Transverse colon (tissue), 4 donors: ENCODE data around the gene RCSD1. TPM values are rescaled to one million over a fixed set of nuclear protein-coding genes. Genes with fewer than 3 reads are reported as not detected.

ENCODE experiments used
- DNase-seq: peaks from one replicate; pipeline ENCODE4 v3.0.0-alpha.2; 2019
- H3K27ac ChIP-seq, 4 donors: fragments of 200-600 bp; sonication (generic); 2 replicates each; pipeline ENCODE4 v1.5.1; 2016 to 2018; ENCODE audit warnings: inconsistent platforms in 4 of 4
- H3K27me3 ChIP-seq: fragments of 200-600 bp; sonication (generic); 2 replicates; pipeline ENCODE4 v1.5.1; 2017; ENCODE audit warnings: inconsistent platforms
- H3K36me3 ChIP-seq, 4 donors: fragments of 200-600 bp; sonication (generic); 2 replicates each; pipeline ENCODE4 v1.5.1; 2017 to 2019; ENCODE audit warnings: inconsistent platforms in 4 of 4
- H3K4me1 ChIP-seq, 4 donors: fragments of 200-600 bp; sonication (generic); 2 replicates each; pipeline ENCODE4 v1.5.1; 2017 to 2020; ENCODE audit warnings: inconsistent platforms in 4 of 4
- H3K4me3 ChIP-seq, 4 donors: fragments of 200-600 bp; sonication (generic); 1 replicate in 1 of 4; 2 replicates in 3 of 4; pipeline versions ENCODE4 v1.5.1 to v1.6.1; 2017 to 2019; ENCODE audit warnings: inconsistent platforms in 4 of 4
- H3K9me3 ChIP-seq, 2 donors: fragments of 200-600 bp; sonication (generic); 2 replicates each; pipeline ENCODE4 v1.5.1; 2017 to 2019; ENCODE audit warnings: inconsistent platforms in 2 of 2
- CTCF ChIP-seq, 5 experiments: fragments of 200-600 bp in 3 of 5; fragments of 450-650 bp in 2 of 5; sonication (generic) in 3 of 5; IDR thresholded peaks; 1 replicate in 2 of 5; 2 replicates in 3 of 5; pipeline ENCODE4 v1.5.1; 2016 to 2017; ENCODE audit warnings: antibody characterized with exemption in 5 of 5, inconsistent platforms in 3 of 5, mild to moderate bottlenecking in 2 of 5, moderate library complexity in 1 of 5
- EP300 ChIP-seq: sonication (generic); formaldehyde crosslinking; IDR thresholded peaks from one replicate; pipeline ENCODE4 v1.6.1; 2017; ENCODE audit warnings: antibody characterized with exemption, low read depth
- POLR2A ChIP-seq: fragments of 450-650 bp; IDR thresholded peaks from one replicate; pipeline ENCODE4 v1.6.1; 2016; ENCODE audit warnings: antibody characterized with exemption, mild to moderate bottlenecking, moderate library complexity
- POLR2AphosphoS5 ChIP-seq, 3 donors: sonication (generic); formaldehyde crosslinking; IDR thresholded peaks; one replicate each; pipeline ENCODE4 v1.6.1; 2016; ENCODE audit warnings: antibody characterized with exemption in 3 of 3
- WGBS, 2 donors: methylation state at CpG; one replicate each; pipeline ENCODE4 v1.1.5; 2018; ENCODE audit warnings: low coverage in 1 of 2; 5-methylcytosine and 5-hydroxymethylcytosine counted together
- in situ Hi-C, 4 donors: fragments of 200-750 bp; cut with MboI; loops; one replicate each; pipeline versions ENCODE4 v1.15.0 to v1.15.1; 2017; ENCODE audit warnings: low sequenced_read_pairs in 3 of 4, low pct_ligation_motif_present in 1 of 4, low pct_unique_long_range_greater_than_20kb in 1 of 4
- intact Hi-C: fragments of 100-400 bp; cut with DNase I; formaldehyde crosslinking; loops from one replicate; pipeline ENCODE4 v1.15.1; 2023; ENCODE audit warnings: low total_unique reads
- total RNA-seq, 4 donors: library from RNA; depleted of rRNA; stranded (reverse); fragments of >200 nt; gene quantifications; one replicate each; pipeline ENCODE4 v1.1.0, GENCODE V29; 2016

Gene RCSD1
- total RNA-seq, 4 donors from 2014 or later: 6.0 to 29.2 (median 15.9) TPM

DNA sequence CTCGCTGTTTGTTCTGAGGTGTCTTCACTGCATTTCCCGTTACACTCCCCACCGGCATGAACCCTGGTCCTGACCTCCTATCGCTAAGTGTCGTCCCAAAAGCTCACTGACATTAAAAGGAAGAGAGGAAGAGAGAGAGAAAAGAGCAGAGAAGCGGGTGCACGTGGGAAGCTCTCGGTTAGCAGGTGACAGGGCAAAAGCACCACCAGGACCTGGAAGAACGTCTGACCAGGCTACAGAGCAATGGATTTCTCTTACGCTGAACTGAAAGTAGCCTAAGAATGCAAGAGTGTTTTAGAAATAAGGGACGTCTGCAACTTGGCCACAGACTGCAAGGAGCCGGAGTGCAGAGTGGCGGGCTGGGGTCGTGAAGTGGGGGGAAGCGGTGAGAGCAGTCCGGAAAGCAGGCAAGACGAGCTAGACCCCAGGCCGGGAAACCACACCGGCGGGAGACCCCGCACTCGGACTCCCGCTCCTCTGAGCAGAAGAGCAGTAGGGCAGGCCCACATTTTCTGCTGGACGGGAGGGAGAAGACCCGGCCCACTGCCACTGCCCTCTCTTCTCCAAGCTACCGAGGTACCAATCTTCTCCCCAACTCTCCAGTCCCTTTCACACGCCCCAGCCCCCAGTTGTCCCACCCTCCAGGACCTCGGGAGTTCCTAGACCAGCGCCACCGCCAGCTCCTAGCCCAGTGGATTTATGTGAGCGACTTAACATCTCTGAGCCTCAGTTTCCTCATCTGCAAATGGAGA, 83.5 kb downstream of the RCSD1 start:
- Histone ChIP-seq H3K9me3 (no peaks in the 10 kb centered on the region), H3K4me3 (peak overlapping the region; percentile 40 to 62 (median 50)), H3K27ac (peak overlapping the region; percentile 83 to 92 (median 88)), H3K36me3 (no peaks in the 10 kb centered on the region), H3K27me3 (no peaks in the 10 kb centered on the region), H3K4me1 (peaks cover 0 to 24% (median 13%) of the 10 kb centered on the region in 4 donors)
- in situ Hi-C loops: loop anchor here in 2 of 4 donors (25.0 kb wide), 1 partner anchor 224 kb away; the partner anchor contains the start of genes DCAF6 (in 2 of the 2) and MPC2 (in 2 of the 2)
- intact Hi-C loops: no loop called here
- WGBS, 2 donors: 34 to 41% methylated on average over 12 to 31 of the region's 31 CpGs
- peak; percentile 26 for DNase-seq
- no peak for TF ChIP-seq POLR2A
- no peak for TF ChIP-seq POLR2AphosphoS5 (IDR thresholded peaks at IDR 0.05)

DNA sequence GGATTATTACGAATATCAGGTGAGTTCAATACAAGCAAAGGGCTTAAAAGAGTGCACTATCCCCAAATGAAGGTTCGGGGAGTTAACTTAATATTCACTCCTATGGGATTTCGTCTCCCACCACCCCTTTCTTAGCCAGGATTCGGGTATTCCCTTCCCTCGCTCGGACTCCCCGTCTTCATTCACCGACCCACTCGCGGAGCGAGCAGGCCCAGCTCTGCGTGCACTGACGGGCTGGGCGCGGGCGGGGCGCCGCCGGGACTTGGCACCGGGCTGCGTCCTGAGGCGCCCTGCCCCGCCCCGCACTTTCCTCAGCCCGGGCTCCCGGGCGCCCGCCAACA, 84.0 kb downstream of the RCSD1 start:
- Histone ChIP-seq H3K27ac (peak overlapping the region; percentile 83 to 92 (median 88)), H3K27me3 (no peaks in the 10 kb centered on the region), H3K36me3 (no peaks in the 10 kb centered on the region), H3K4me3 (peak overlapping the region; percentile 40 to 62 (median 50)), H3K4me1 (peaks cover 0 to 24% (median 13%) of the 10 kb centered on the region in 4 donors), H3K9me3 (no peaks in the 10 kb centered on the region)
- in situ Hi-C loops (loop anchor here in 2 of 4 donors (25.0 kb wide), 1 partner anchor 223 kb away; the partner anchor contains the start of genes DCAF6 (in 2 of the 2) and MPC2 (in 2 of the 2)), intact Hi-C loops (no loop called here)
- WGBS, 2 donors: 0% methylated on average over 23 of the region's 28 CpGs; no CpG with 5 or more reads in 1 of the 2 donors
- peak; percentile 90 for DNase-seq
- peak in 1 of 3 donors; percentile 66 for TF ChIP-seq POLR2AphosphoS5 (IDR thresholded peaks at IDR 0.05)
- no peak for TF ChIP-seq EP300
- no peak for TF ChIP-seq CTCF (IDR thresholded peaks at IDR 0.05)
- TF ChIP-seq POLR2A: peak; percentile 57

DNA sequence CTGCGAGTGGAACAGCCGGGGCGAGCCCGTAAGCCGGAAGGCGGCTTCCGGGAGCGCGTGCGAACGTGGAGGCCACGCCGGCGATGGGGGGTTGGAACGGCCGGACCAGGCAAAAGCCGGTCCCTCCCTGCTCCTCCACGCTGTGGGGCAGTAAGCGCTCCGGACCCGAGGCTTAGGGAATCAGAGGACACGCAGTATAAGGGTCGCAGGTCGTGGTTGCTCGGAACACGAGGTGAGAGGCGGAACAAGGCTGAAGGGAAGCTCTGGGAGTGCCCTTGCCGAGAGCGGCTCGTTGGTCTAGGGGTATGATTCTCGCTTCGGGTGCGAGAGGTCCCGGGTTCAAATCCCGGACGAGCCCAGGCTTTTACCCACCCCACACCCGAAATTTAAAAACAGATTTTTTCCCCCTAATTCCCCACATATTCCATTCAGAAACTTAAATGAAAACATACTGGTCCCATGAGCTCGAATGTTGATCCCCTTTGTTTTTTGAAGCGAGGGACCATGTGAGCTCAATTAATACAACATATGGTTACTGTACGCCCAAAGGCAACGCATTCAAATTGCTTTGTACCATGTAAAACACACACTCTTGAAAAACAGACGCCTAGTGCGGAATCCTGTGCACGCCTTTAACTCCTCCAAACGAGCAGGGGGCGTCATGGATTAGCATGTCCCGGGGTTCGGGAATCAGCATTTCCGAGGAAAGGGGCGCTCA, 84.6 kb downstream of the RCSD1 start:
- in situ Hi-C loops (loop anchor here in 2 of 4 donors (25.0 kb wide), 1 partner anchor 223 kb away; the partner anchor contains the start of genes DCAF6 (in 2 of the 2) and MPC2 (in 2 of the 2)), intact Hi-C loops (loop anchor here (5.0 kb wide), 1 partner anchor 88 kb away; no protein-coding TSS in a partner anchor)
- H3K27ac ChIP-seq: peak overlapping the region; percentile 83 to 92 (median 88)
- DNase-seq: peak; percentile 93
- H3K36me3 ChIP-seq: no peaks in the 10 kb centered on the region
- peaks cover 0 to 24% (median 13%) of the 10 kb centered on the region in 4 donors for H3K4me1 ChIP-seq
- no peaks in the 10 kb centered on the region for H3K9me3 ChIP-seq
- H3K4me3 ChIP-seq: peak overlapping the region; percentile 40 to 62 (median 50)
- TF ChIP-seq POLR2A (no peak), POLR2AphosphoS5 (IDR thresholded peaks at IDR 0.05) (peak in 2 of 3 donors; percentile 26 to 70)
- 0% methylated on average over 45 of the region's 50 CpGs; no CpG with 5 or more reads in 1 of the 2 donors for WGBS, 2 donors
- no peaks in the 10 kb centered on the region for H3K27me3 ChIP-seq

GRCh38 chr1:167715157-167715999, 85.3 kb downstream of the RCSD1 start:
- intact Hi-C loops: loop anchor here (5.0 kb wide), 1 partner anchor 87 kb away; no protein-coding TSS in a partner anchor
- no peak for TF ChIP-seq EP300
- TF ChIP-seq POLR2AphosphoS5 (IDR thresholded peaks at IDR 0.05): peak in 2 of 3 donors; percentile 17 to 53
- no peak for TF ChIP-seq POLR2A
- TF ChIP-seq CTCF (IDR thresholded peaks at IDR 0.05): peak; percentile 78 to 98 (median 83)
- in situ Hi-C loops: loop anchor here in 2 of 4 donors (25.0 kb wide), 1 partner anchor 222 kb away; the partner anchor contains the start of genes DCAF6 (in 2 of the 2) and MPC2 (in 2 of the 2)

More at GRCh38 chr1:167715157-167715999, 85.3 kb downstream of the RCSD1 start:
- peak overlapping the region; percentile 83 to 92 (median 88) for H3K27ac ChIP-seq
- H3K4me3 ChIP-seq: peak overlapping the region; percentile 35 to 62 (median 47)
- H3K27me3 ChIP-seq: no peaks in the 10 kb centered on the region
- DNase-seq: peak; percentile 90
- no peaks in the 10 kb centered on the region for H3K9me3 ChIP-seq
- H3K36me3 ChIP-seq: no peaks in the 10 kb centered on the region
- 1% methylated on average over 17 to 26 of the region's 26 CpGs for WGBS, 2 donors
- H3K4me1 ChIP-seq: peaks cover 0 to 24% (median 13%) of the 10 kb centered on the region in 4 donors
